ENCODE results near the gene ZNF451. TPM values are rescaled to one million over a fixed set of nuclear protein-coding genes. Genes with fewer than 3 reads are reported as not detected.

Gene ZNF451
- total RNA-seq, 1 donor from 2014 or later = 69.3 TPM

- no peak for TF ChIP-seq EZH2 (IDR thresholded peaks at IDR 0.05; ENCODE audit: insufficient read depth, low read length)
- H2AFZ ChIP-seq (ENCODE audit: low read depth, low read length) = no peak overlapping the region
- no peak overlapping the region for H3K9ac ChIP-seq (ENCODE audit: low read length)
- peaks cover 9% of the 10 kb centered on the region for H3K4me1 ChIP-seq (ENCODE audit: insufficient read depth, low read length)
- no peaks in the 10 kb centered on the region for H3K79me2 ChIP-seq (ENCODE audit: insufficient read depth, low read length)
- H3K4me3 ChIP-seq (ENCODE audit: insufficient read depth, low read depth, low read length) = no peak overlapping the region
- no peak for FAIRE-seq
- no peaks in the 10 kb centered on the region for H4K20me1 ChIP-seq (ENCODE audit: insufficient read depth, low read length)
- no peaks in the 10 kb centered on the region for H3K27me3 ChIP-seq (ENCODE audit: insufficient read depth, low read length)
- H3K27me3 Mint-ChIP-seq (ENCODE audit: low read depth, unreplicated experiment) = no peaks in the 10 kb centered on the region
- H3K9me3 ChIP-seq (ENCODE audit: insufficient read depth, low read depth, low read length) = no peaks in the 10 kb centered on the region
- no peaks in the 10 kb centered on the region for H3K9me3 Mint-ChIP-seq (ENCODE audit: unreplicated experiment)
- peaks cover 4% of the 10 kb centered on the region for H3K36me3 Mint-ChIP-seq (ENCODE audit: low read depth, unreplicated experiment)
- H3K36me3 ChIP-seq (ENCODE audit: insufficient read depth, low read length) = no peaks in the 10 kb centered on the region
- no peak for DNase-seq (ENCODE audit: low read depth)
- no peaks in the 10 kb centered on the region for H3K4me1 Mint-ChIP-seq (ENCODE audit: low read depth, unreplicated experiment)
- H3K27ac Mint-ChIP-seq (ENCODE audit: unreplicated experiment) = no peak overlapping the region
- no peak overlapping the region for H3K4me2 ChIP-seq (ENCODE audit: low read length)
- H3K27ac ChIP-seq (ENCODE audit: low read depth, low read length) = no peak overlapping the region
- H3K4me3 Mint-ChIP-seq (ENCODE audit: unreplicated experiment) = no peak overlapping the region
Measured at GRCh38 chr6:57072108-57072507, 17.9 kb upstream of the ZNF451 start.

DNA sequence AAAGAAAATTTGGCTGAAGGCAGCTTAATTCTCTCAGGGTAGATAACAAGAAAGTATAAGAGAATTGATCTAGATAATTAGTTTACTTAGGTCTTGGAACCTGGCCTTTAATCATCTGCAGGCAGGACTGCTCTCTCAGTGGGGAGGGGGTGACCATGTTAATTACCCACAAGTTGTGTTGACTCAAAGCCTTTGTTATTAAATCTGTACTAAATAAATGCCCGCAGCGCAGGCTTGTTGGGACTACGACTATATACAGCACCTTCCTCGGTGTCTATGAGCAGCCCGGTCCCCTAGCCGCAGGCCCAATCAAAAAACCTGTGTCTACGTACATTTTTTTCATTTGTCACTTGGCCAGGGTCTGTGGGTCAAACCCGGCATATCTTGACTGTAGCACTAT lies 15.6 kb upstream of the ZNF451 start:
- H3K4me1 ChIP-seq (ENCODE audit: insufficient read depth, low read length) = no peaks in the 10 kb centered on the region
- H3K36me3 ChIP-seq (ENCODE audit: insufficient read depth, low read length) = no peaks in the 10 kb centered on the region
- Mint-ChIP-seq H3K27me3 (ENCODE audit: low read depth, unreplicated experiment) (no peaks in the 10 kb centered on the region), H3K27ac (ENCODE audit: unreplicated experiment) (no peak overlapping the region), H3K9me3 (ENCODE audit: unreplicated experiment) (no peaks in the 10 kb centered on the region), H3K4me1 (ENCODE audit: low read depth, unreplicated experiment) (no peaks in the 10 kb centered on the region), H3K36me3 (ENCODE audit: low read depth, unreplicated experiment) (peaks cover 4% of the 10 kb centered on the region), H3K4me3 (ENCODE audit: unreplicated experiment) (no peak overlapping the region)
- no peak overlapping the region for H3K9ac ChIP-seq (ENCODE audit: low read length)
- FAIRE-seq (no peak), DNase-seq (ENCODE audit: low read depth) (no peak)
- H3K9me3 ChIP-seq (ENCODE audit: insufficient read depth, low read depth, low read length) = no peaks in the 10 kb centered on the region
- H2AFZ ChIP-seq (ENCODE audit: low read depth, low read length) = no peak overlapping the region
- TF ChIP-seq, protein P1, sequence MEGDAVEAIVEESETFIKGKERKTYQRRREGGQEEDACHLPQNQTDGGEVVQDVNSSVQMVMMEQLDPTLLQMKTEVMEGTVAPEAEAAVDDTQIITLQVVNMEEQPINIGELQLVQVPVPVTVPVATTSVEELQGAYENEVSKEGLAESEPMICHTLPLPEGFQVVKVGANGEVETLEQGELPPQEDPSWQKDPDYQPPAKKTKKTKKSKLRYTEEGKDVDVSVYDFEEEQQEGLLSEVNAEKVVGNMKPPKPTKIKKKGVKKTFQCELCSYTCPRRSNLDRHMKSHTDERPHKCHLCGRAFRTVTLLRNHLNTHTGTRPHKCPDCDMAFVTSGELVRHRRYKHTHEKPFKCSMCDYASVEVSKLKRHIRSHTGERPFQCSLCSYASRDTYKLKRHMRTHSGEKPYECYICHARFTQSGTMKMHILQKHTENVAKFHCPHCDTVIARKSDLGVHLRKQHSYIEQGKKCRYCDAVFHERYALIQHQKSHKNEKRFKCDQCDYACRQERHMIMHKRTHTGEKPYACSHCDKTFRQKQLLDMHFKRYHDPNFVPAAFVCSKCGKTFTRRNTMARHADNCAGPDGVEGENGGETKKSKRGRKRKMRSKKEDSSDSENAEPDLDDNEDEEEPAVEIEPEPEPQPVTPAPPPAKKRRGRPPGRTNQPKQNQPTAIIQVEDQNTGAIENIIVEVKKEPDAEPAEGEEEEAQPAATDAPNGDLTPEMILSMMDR (IDR thresholded peaks at IDR 0.05; ENCODE audit: insufficient read depth, low read depth, low read length) = no peak
- TF ChIP-seq EZH2 (IDR thresholded peaks at IDR 0.05; ENCODE audit: insufficient read depth, low read length) = no peak
- H3K79me2 ChIP-seq (ENCODE audit: insufficient read depth, low read length) = no peaks in the 10 kb centered on the region
- no peak overlapping the region for H3K27ac ChIP-seq (ENCODE audit: low read depth, low read length)
- no peaks in the 10 kb centered on the region for H3K27me3 ChIP-seq (ENCODE audit: insufficient read depth, low read length)
- H3K4me2 ChIP-seq (ENCODE audit: low read length) = no peak overlapping the region
- no peak overlapping the region for H3K4me3 ChIP-seq (ENCODE audit: insufficient read depth, low read depth, low read length)
- H4K20me1 ChIP-seq (ENCODE audit: insufficient read depth, low read length) = no peaks in the 10 kb centered on the region

- Histone ChIP-seq H3K4me3 (ENCODE audit: insufficient read depth, low read depth, low read length) (no peak overlapping the region), H3K79me2 (ENCODE audit: insufficient read depth, low read length) (no peaks in the 10 kb centered on the region), H2AFZ (ENCODE audit: low read depth, low read length) (no peak overlapping the region), H3K9ac (ENCODE audit: low read length) (no peak overlapping the region), H3K4me2 (ENCODE audit: low read length) (no peak overlapping the region), H3K9me3 (ENCODE audit: insufficient read depth, low read depth, low read length) (no peaks in the 10 kb centered on the region), H3K27ac (ENCODE audit: low read depth, low read length) (no peak overlapping the region), H3K4me1 (ENCODE audit: insufficient read depth, low read length) (no peaks in the 10 kb centered on the region), H4K20me1 (ENCODE audit: insufficient read depth, low read length) (no peaks in the 10 kb centered on the region), H3K36me3 (ENCODE audit: insufficient read depth, low read length) (no peaks in the 10 kb centered on the region), H3K27me3 (ENCODE audit: insufficient read depth, low read length) (no peaks in the 10 kb centered on the region)
- no peak overlapping the region for H3K4me3 Mint-ChIP-seq (ENCODE audit: unreplicated experiment)
- FAIRE-seq (no peak), DNase-seq (ENCODE audit: low read depth) (no peak)
- H3K27ac Mint-ChIP-seq (ENCODE audit: unreplicated experiment) = no peak overlapping the region
- no peaks in the 10 kb centered on the region for H3K4me1 Mint-ChIP-seq (ENCODE audit: low read depth, unreplicated experiment)
- no peaks in the 10 kb centered on the region for H3K27me3 Mint-ChIP-seq (ENCODE audit: low read depth, unreplicated experiment)
- peaks cover 4% of the 10 kb centered on the region for H3K36me3 Mint-ChIP-seq (ENCODE audit: low read depth, unreplicated experiment)
- H3K9me3 Mint-ChIP-seq (ENCODE audit: unreplicated experiment) = no peaks in the 10 kb centered on the region
- no peak for TF ChIP-seq EZH2 (IDR thresholded peaks at IDR 0.05; ENCODE audit: insufficient read depth, low read length)
- TF ChIP-seq, protein P1 (IDR thresholded peaks at IDR 0.05; ENCODE audit: insufficient read depth, low read depth, low read length) = no peak
Measured at GRCh38 chr6:57075092-57075491, 14.9 kb upstream of the ZNF451 start.

Data from astrocyte (in vitro differentiated cells and primary cell).